Activated B cell treated with CpG ODN at 0.5 μM for 24 hours (primary cell): ENCODE results near the gene KCNN3. TPM values are rescaled to one million over a fixed set of nuclear protein-coding genes. Genes with fewer than 3 reads are reported as not detected.

Experiments used
- ATAC-seq: fragments of 200-7000 bp; cut with Tn5 transposase; one replicate; pipeline ENCODE4 v1.10.0; 2021; ENCODE audit warnings: low read depth, mild to moderate bottlenecking, moderate library complexity
- CTCF ChIA-PET: fragments of 350-600 bp; sonication (Branson Sonifier 250); formaldehyde crosslinking; loops from one replicate; lab custom pipeline; 2021; ENCODE audit warnings: antibody characterized with exemption; lab: Charles Lee
- POLR2A ChIA-PET: fragments of 350-600 bp; sonication (Branson Sonifier 250); formaldehyde crosslinking; loops from one replicate; lab custom pipeline; 2021; ENCODE audit warnings: antibody characterized with exemption; lab: Charles Lee
- DNase-seq: peaks from one replicate; pipeline ENCODE4 v3.0.0; 2022
- H3K27ac Mint-ChIP-seq: one replicate; pipeline ENCODE4 v1.8.0; 2020; ENCODE audit warnings: mixed read lengths
- H3K27me3 Mint-ChIP-seq: one replicate; pipeline ENCODE4 v1.8.0; 2021; ENCODE audit warnings: mixed read lengths
- H3K36me3 Mint-ChIP-seq: one replicate; pipeline ENCODE4 v1.8.0; 2021; ENCODE audit warnings: low read depth, mixed read lengths
- H3K4me1 Mint-ChIP-seq: one replicate; pipeline ENCODE4 v1.8.0; 2021; ENCODE audit warnings: mixed read lengths
- H3K4me3 Mint-ChIP-seq: one replicate; pipeline ENCODE4 v1.8.0; 2020; ENCODE audit warnings: mild to moderate bottlenecking, mixed read lengths
- H3K9me3 Mint-ChIP-seq: one replicate; pipeline ENCODE4 v1.8.0; 2020; ENCODE audit warnings: mixed read lengths
- intact Hi-C: fragments of 100-400 bp; cut with micrococcal nuclease; formaldehyde crosslinking; loops from one replicate; pipeline ENCODE4 v1.15.1; 2024
- total RNA-seq: library from RNA; stranded (reverse); gene quantifications from 2 replicates; pipeline ENCODE4 v1.2.3, GENCODE V29; 2022
- TF ChIP-seq, protein P1 (sequence below): fragments of 200-600 bp; IDR thresholded peaks from one replicate; pipeline ENCODE4 v1.8.0; 2022; ENCODE audit warnings: antibody characterized with exemption, mild to moderate bottlenecking

Gene KCNN3
- total RNA-seq, 1 donor from 2014 or later, result 1.1 TPM

DNA sequence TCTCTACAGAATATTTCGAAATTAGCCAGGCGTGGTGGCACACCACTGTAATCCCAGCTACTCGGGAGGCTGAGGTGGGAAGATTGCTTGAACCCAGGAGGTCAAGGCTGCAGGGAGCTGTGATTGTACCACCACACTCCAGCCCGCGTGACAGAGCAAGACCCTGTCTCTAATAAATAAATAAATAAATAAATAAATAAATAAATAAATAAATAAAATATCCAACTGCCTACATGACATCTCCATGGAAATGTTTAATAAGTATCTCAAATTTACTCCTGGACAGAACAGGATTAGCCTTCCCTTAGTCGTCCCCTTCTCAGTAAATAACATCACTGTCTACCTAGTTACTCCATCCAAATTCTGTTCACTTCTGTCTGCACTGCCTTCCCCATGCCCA lies 29.0 kb upstream of the KCNN3 start:
- CTCF ChIA-PET, result no interaction called here
- no peak for DNase-seq
- Mint-ChIP-seq H3K36me3 (no peaks in the 10 kb centered on the region), H3K4me1 (no peaks in the 10 kb centered on the region), H3K9me3 (no peaks in the 10 kb centered on the region), H3K27me3 (no peaks in the 10 kb centered on the region), H3K27ac (no peak overlapping the region), H3K4me3 (no peak overlapping the region)
- no peak for ATAC-seq
- TF ChIP-seq, protein P1, sequence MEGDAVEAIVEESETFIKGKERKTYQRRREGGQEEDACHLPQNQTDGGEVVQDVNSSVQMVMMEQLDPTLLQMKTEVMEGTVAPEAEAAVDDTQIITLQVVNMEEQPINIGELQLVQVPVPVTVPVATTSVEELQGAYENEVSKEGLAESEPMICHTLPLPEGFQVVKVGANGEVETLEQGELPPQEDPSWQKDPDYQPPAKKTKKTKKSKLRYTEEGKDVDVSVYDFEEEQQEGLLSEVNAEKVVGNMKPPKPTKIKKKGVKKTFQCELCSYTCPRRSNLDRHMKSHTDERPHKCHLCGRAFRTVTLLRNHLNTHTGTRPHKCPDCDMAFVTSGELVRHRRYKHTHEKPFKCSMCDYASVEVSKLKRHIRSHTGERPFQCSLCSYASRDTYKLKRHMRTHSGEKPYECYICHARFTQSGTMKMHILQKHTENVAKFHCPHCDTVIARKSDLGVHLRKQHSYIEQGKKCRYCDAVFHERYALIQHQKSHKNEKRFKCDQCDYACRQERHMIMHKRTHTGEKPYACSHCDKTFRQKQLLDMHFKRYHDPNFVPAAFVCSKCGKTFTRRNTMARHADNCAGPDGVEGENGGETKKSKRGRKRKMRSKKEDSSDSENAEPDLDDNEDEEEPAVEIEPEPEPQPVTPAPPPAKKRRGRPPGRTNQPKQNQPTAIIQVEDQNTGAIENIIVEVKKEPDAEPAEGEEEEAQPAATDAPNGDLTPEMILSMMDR, result no peak
- POLR2A ChIA-PET, result no interaction called here
- intact Hi-C loops, result no loop called here

DNA sequence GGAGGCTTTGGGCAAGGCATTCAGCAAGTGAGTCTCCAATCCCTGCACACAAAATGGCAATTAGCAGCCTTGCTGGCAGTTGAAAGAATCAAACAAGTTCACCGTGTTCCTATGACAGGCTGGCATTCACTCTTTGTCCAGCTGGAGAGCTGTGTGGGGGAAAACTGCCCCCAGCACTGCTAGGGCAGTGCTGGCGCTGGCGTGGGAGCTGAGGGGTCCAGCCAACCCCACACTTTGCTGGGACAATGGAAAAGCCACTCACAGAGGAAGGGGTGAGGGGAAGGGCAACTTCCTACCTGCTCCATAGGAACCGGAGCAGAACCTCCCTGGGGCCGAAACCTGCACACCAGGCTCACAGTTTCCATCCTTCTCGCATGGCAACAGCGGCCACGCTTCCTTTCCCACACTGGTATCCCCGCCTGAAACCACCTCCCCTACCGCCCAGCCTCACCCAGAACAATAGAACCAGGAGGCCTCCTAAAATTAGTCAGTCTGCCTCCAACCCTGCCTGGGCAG lies 26.7 kb upstream of the KCNN3 start:
- no peak for ATAC-seq
- POLR2A ChIA-PET, result no interaction called here
- DNase-seq, result no peak
- CTCF ChIA-PET, result no interaction called here
- Mint-ChIP-seq H3K27ac (no peak overlapping the region), H3K9me3 (no peaks in the 10 kb centered on the region), H3K4me3 (no peak overlapping the region), H3K27me3 (no peaks in the 10 kb centered on the region), H3K36me3 (no peaks in the 10 kb centered on the region), H3K4me1 (no peaks in the 10 kb centered on the region)
- TF ChIP-seq, protein P1, result no peak
- intact Hi-C loops, result no loop called here

DNA sequence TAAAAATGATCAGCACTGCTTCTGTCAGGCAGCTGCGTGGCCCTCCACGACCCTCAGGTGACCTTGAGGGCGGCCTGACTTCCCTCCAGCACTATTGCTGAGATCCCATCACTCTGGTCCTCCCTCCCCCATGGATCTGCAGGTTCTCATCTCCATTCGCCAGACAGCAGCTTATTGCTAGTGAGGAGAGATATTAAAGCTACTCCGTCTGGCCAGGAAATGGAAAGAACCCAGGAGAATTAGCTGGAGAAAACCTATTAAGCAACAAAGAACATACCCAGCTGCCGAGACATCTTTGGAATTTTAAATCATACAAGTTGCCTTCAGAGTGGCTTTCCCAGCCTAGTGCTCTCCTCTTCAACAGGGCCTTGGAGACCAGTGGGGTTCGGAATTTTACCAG lies 25.7 kb upstream of the KCNN3 start:
- Mint-ChIP-seq H3K4me3 (no peak overlapping the region), H3K36me3 (no peaks in the 10 kb centered on the region)
- CTCF ChIA-PET, result no interaction called here

DNA sequence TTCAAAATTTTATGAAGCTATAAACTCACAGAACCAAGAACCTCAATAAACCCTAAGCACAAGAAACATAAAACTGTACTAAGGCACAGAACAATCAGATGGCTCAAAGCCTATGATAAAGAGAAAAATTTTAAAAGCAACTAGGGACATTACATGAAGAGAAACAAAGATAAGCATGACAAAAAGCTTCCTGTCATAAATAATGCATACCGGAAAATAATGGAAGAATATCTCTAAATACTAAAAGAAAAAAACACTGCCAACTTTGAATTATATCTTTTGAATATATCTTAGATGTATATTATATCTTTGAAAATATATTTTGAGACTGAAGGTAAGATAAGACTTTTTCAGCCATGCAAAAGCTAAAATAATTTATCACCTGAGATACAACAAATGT lies 21.4 kb upstream of the KCNN3 start:
- Mint-ChIP-seq H3K27me3 (no peaks in the 10 kb centered on the region), H3K27ac (no peak overlapping the region), H3K4me1 (no peaks in the 10 kb centered on the region), H3K9me3 (no peaks in the 10 kb centered on the region), H3K4me3 (no peak overlapping the region), H3K36me3 (no peaks in the 10 kb centered on the region)
- DNase-seq (no peak), ATAC-seq (no peak)
- TF ChIP-seq, protein P1, result no peak
- CTCF ChIA-PET, result interaction anchor here (1.4 kb wide), 1 partner anchor 9 kb away, joined by 8 read pairs; no protein-coding TSS in a partner anchor
- intact Hi-C loops, result no loop called here
- POLR2A ChIA-PET, result no interaction called here

More for the DNA sequence above, 25.7 kb upstream of the KCNN3 start:
- ATAC-seq (no peak), DNase-seq (no peak)
- Mint-ChIP-seq H3K27me3 (no peaks in the 10 kb centered on the region), H3K9me3 (no peaks in the 10 kb centered on the region), H3K27ac (no peak overlapping the region), H3K4me1 (no peaks in the 10 kb centered on the region)
- intact Hi-C loops, result no loop called here
- TF ChIP-seq, protein P1, result no peak
- POLR2A ChIA-PET, result no interaction called here

DNA sequence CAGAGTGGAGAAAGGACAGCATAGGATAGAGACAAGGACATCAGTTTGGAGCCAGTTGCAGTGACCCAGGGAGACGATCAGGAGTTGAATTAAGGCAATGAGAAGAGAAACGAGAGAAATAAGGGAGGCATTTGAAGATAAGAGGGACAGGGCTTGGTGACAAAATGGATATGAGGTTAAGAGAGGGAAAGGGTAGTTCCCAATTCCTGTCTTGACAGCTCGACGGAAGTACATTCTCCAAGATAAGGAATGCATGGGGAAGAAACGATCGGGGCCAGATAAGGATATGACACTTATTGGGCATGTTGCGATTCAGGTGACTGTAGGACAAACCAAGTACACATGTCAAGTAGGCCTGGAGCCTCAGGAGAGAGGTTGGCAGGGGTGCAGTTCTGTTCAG lies 18.7 kb upstream of the KCNN3 start:
- DNase-seq (no peak), ATAC-seq (no peak)
- ChIA-PET POLR2A (no interaction called here), CTCF (no interaction called here)
- Mint-ChIP-seq H3K27me3 (no peaks in the 10 kb centered on the region), H3K9me3 (no peaks in the 10 kb centered on the region), H3K4me3 (no peak overlapping the region), H3K4me1 (no peaks in the 10 kb centered on the region), H3K27ac (no peak overlapping the region), H3K36me3 (no peaks in the 10 kb centered on the region)
- intact Hi-C loops, result no loop called here
- TF ChIP-seq, protein P1, result no peak
